ENCODE measurements around the gene AKAP13.
A peak's percentile ranks its signal among the peaks of the same experiment; 100 is the strongest.
"Not testable (repeated sequence)": the region's sequence is repeated elsewhere in the genome, so short reads cannot be mapped to it uniquely, and the experiment has no call there.

The AKAP13 gene

GRCh38 chr15:85414495-85414894, 34.1 kb downstream of the AKAP13 start:
- no peak for DNase-seq

GRCh38 chr15:85414991-85415390, 34.6 kb downstream of the AKAP13 start:
- no peak for DNase-seq

GRCh38 chr15:85415783-85416182, 35.4 kb downstream of the AKAP13 start:
- DNase-seq: no peak

GRCh38 chr15:85417276-85417675, 36.9 kb downstream of the AKAP13 start:
- no peak for DNase-seq

- no peak for DNase-seq
Measured at GRCh38 chr15:85419161-85419560, 38.8 kb downstream of the AKAP13 start.

GRCh38 chr15:85421116-85421925, 40.9 kb downstream of the AKAP13 start:
- no peak for DNase-seq

- DNase-seq: no peak
Measured at GRCh38 chr15:85422607-85423006, 42.2 kb downstream of the AKAP13 start.

GRCh38 chr15:85423256-85423655, 42.9 kb downstream of the AKAP13 start:
- DNase-seq: no peak

- DNase-seq: no peak
Measured at GRCh38 chr15:85424154-85424553, 43.8 kb downstream of the AKAP13 start.

GRCh38 chr15:85426481-85426880, 46.1 kb downstream of the AKAP13 start:
- no peak for DNase-seq

GRCh38 chr15:85427286-85428028, 47.1 kb downstream of the AKAP13 start:
- DNase-seq: no peak

- no peak for DNase-seq
Measured at GRCh38 chr15:85429522-85429921, 49.1 kb downstream of the AKAP13 start.

GRCh38 chr15:85430406-85431204, 50.2 kb downstream of the AKAP13 start:
- DNase-seq: peak; percentile 48

GRCh38 chr15:85439996-85440395, 59.6 kb downstream of the AKAP13 start:
- no peak for DNase-seq

GRCh38 chr15:85440451-85440850, 60.0 kb downstream of the AKAP13 start:
- no peak for DNase-seq

GRCh38 chr15:85441854-85442253, 61.5 kb downstream of the AKAP13 start:
- DNase-seq: not testable (repeated sequence)

- no peak for DNase-seq
Measured at GRCh38 chr15:85443046-85443445, 62.6 kb downstream of the AKAP13 start.

- DNase-seq: peak; percentile 14
Measured at GRCh38 chr15:85443593-85444087, 63.2 kb downstream of the AKAP13 start.

GRCh38 chr15:85444122-85444745, 63.8 kb downstream of the AKAP13 start:
- DNase-seq: no peak

- DNase-seq: no peak
Measured at GRCh38 chr15:85445361-85445760, 65.0 kb downstream of the AKAP13 start.

GRCh38 chr15:85451099-85451700, 70.8 kb downstream of the AKAP13 start:
- no peak for DNase-seq

- DNase-seq: no peak
Measured at GRCh38 chr15:85452436-85452835, 72.0 kb downstream of the AKAP13 start.
